Pancreas (tissue), 10 donors: Measurements from ENCODE around the gene PPY. TPM values are rescaled to one million over a fixed set of nuclear protein-coding genes. Genes with fewer than 3 reads are reported as not detected.

Experiments
- ATAC-seq, 4 donors: fragments of 200-7000 bp; cut with Tn5 transposase; one replicate each; pipeline versions ENCODE4 v1.8.0 to v1.9.1; 2020; ENCODE audit warnings: mild to moderate bottlenecking in 4 of 4, moderate library complexity in 4 of 4
- DNase-seq, 6 donors: peaks; one replicate each; pipeline ENCODE4 v3.0.0-alpha.2; 2020
- FAIRE-seq: peaks from 2 replicates; lab custom pipeline; 2012; peaks lifted over from hg19 to GRCh38; lab: Jason Lieb, UNC
- H3K27ac ChIP-seq, 4 donors: fragments of 200-600 bp; sonication (generic); 1 replicate in 3 of 4; 2 replicates in 1 of 4; pipeline versions ENCODE4 v1.5.0 to v1.8.0; 2020
- H3K27me3 ChIP-seq, 4 donors: fragments of 200-600 bp; one replicate each; pipeline ENCODE4 v1.8.0; 2021
- H3K36me3 ChIP-seq, 3 donors: fragments of 200-600 bp; sonication (generic) in 1 of 3; one replicate each; pipeline versions ENCODE4 v1.5.0 to v1.8.0; 2020 to 2021
- H3K4me1 ChIP-seq, 3 donors: fragments of 200-600 bp; one replicate each; pipeline ENCODE4 v1.8.0; 2021
- H3K4me3 ChIP-seq, 4 donors: fragments of 200-600 bp; sonication (generic) in 2 of 4; one replicate each; pipeline versions ENCODE4 v1.5.0 to v1.8.0; 2020 to 2021
- H3K9me3 ChIP-seq, 4 donors: fragments of 200-600 bp; one replicate each; pipeline ENCODE4 v1.8.0; 2021
- WGBS, 2 donors: extraction: QIAGEN DNeasy Blood & Tissue Kit; methylation state at CpG; one replicate each; pipeline ENCODE4 v1.1.7; 2013; 5-methylcytosine and 5-hydroxymethylcytosine counted together
- intact Hi-C, 3 donors: fragments of 100-400 bp; cut with DNase I; formaldehyde crosslinking; loops; one replicate each; pipeline versions ENCODE4 v1.11.1 to v1.14.2; 2022
- polyA plus RNA-seq, 2 donors: library from polyadenylated mRNA; stranded (reverse); fragments of 200-250 nt; gene quantifications; one replicate each; pipeline ENCODE4 v1.2.3, GENCODE V29; 2013
- total RNA-seq, 6 donors: library from RNA; stranded (reverse); fragmentation: NEBNext Ultra II Directional in 4 of 6; extraction: Animal tissue kit (Norgen Biotek cat#: 25700) in 4 of 6; gene quantifications; one replicate each; pipeline versions ENCODE4 v1.2.1 to v1.2.4, GENCODE V29; 2021 to 2023
- TF ChIP-seq, protein P1 (sequence below), 4 donors: fragments of 200-600 bp; sonication (generic) in 3 of 4; IDR thresholded peaks; one replicate each; pipeline versions ENCODE4 v1.5.0 to v1.8.0; 2021; ENCODE audit warnings: antibody characterized with exemption in 4 of 4
- donor health status: healthy with polysubstance abuse.
- donor health status: DM: no; HTN: no; CAD: no; lungs with moderate emphysema.
- donor health status: DM: no; HTN: no; CAD: no.
- donor health status: control.
- donor health status: control.
- donor health status: Bipolar disorder and iron deficiency.
- donor health status: DM: yes; HTN: yes; CAD: no.
- donor health status: DM: no; HTN: no; CAD: no.
- donor health status: DM: no; HTN: no; CAD: no.
- donor health status: DM: yes; HTN: yes; CAD: no.

PPY gene
- total and polyA plus RNA-seq, 8 donors, result 7.2 to 392 (median 35.7) TPM

DNA sequence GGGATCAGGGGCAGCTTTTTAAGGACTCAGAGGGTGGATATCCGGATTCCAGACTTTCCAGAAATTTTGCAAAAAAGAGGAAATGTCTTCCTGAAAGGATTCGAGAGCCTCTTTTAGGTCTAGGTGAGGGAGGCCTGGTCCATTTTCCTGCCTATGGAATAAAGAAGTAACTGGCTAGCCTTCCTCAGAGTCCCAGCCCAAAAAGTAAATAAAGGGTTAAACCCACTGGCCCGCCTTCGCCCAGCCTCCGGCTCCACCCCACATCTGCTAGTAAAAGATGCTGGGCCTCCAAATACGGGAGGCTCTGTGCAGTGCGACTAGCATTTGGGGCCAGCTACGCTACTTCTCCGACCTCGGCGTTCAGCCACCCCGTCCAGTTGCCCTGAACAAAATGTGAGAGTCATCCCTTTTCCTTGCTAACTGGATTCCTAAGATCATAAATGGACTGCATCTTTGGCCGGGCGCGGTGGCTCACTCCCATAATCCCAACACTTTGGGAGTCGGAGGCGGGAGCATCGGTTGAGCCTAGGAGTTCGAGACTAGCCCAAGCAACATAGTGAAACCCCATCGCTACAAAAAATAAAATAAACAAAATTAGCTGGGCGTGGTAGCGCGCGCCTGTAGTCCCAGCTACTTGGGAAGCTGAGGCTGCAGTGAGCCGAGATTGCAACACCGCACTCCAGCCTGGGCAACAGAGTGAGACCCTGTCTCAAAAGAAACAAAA is 34.1 kb downstream of the PPY start:
- H3K27ac ChIP-seq, result no peak overlapping the region
- WGBS, 2 donors, result 59 to 62% methylated on average over 26 of the region's 26 CpGs
- no peaks in the 10 kb centered on the region for H3K9me3 ChIP-seq
- H3K4me1 ChIP-seq, result peaks cover 0 to 7% (median 0%) of the 10 kb centered on the region in 3 donors
- ATAC-seq, result peak in 3 of 4 donors; percentile 37 to 53 (median 49)
- intact Hi-C loops, result no loop called here
- H3K27me3 ChIP-seq, result no peaks in the 10 kb centered on the region
- TF ChIP-seq, protein P1, sequence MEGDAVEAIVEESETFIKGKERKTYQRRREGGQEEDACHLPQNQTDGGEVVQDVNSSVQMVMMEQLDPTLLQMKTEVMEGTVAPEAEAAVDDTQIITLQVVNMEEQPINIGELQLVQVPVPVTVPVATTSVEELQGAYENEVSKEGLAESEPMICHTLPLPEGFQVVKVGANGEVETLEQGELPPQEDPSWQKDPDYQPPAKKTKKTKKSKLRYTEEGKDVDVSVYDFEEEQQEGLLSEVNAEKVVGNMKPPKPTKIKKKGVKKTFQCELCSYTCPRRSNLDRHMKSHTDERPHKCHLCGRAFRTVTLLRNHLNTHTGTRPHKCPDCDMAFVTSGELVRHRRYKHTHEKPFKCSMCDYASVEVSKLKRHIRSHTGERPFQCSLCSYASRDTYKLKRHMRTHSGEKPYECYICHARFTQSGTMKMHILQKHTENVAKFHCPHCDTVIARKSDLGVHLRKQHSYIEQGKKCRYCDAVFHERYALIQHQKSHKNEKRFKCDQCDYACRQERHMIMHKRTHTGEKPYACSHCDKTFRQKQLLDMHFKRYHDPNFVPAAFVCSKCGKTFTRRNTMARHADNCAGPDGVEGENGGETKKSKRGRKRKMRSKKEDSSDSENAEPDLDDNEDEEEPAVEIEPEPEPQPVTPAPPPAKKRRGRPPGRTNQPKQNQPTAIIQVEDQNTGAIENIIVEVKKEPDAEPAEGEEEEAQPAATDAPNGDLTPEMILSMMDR (IDR thresholded peaks at IDR 0.05), result no peak
- DNase-seq, result peak in 1 of 6 donors; percentile 33
- no peaks in the 10 kb centered on the region for H3K36me3 ChIP-seq
- peak overlapping the region in 1 of 4 donors; percentile 59 for H3K4me3 ChIP-seq
- no peak for FAIRE-seq

- ATAC-seq, result peak; percentile 67 to 83 (median 72)
- intact Hi-C loops, result no loop called here
- TF ChIP-seq, protein P1 (IDR thresholded peaks at IDR 0.05), result no peak
- Histone ChIP-seq H3K9me3 (no peaks in the 10 kb centered on the region), H3K27ac (peak within 1 kb of the TSS in 1 of 4 donors; percentile 8), H3K4me3 (peak within 1 kb of the TSS; percentile 29 to 59 (median 48)), H3K27me3 (no peaks in the 10 kb centered on the region), H3K36me3 (no peaks in the 10 kb centered on the region), H3K4me1 (peaks cover 0 to 7% (median 0%) of the 10 kb centered on the region in 3 donors)
- DNase-seq, result peak; percentile 51 to 87 (median 70)
- 7 to 8% methylated on average over 36 of the region's 36 CpGs for WGBS, 2 donors
- no peak for FAIRE-seq
These were observed 34.8 kb downstream of the PPY start, which contains the start of gene MPP2 for GRCh38 chr17:43907425-43907981. Gene MPP2 (minus strand): TSS chr17:43907536. CDS start chr17:43904460, 3,076 bp downstream.

DNA sequence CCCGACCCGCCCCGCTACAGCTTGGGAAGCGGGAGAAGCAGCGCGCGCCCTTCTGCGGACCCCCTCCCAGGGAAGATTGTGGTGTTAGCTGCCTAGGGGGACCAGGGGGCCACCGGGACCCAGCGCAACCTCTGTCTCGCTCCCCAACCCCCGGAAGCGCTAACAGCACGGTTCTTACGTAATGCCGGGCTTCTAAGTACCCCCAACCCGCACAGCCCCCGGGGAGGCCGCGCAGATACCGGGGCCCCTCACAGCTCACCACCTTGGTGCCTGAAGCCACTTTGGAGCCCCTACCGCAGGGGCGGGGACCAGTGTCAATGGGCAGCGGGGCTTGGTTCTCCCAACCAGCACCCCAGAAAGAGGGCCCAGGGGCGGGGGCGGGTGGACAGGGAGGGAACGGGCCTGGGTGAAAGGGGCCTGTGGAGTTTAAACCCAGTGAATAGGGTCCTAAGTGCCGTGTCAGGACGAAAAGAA is 35.3 kb downstream of the PPY start:
- no peaks in the 10 kb centered on the region for H3K36me3 ChIP-seq
- peaks cover 0 to 7% (median 0%) of the 10 kb centered on the region in 3 donors for H3K4me1 ChIP-seq
- H3K27me3 ChIP-seq, result no peaks in the 10 kb centered on the region
- intact Hi-C loops, result no loop called here
- no peaks in the 10 kb centered on the region for H3K9me3 ChIP-seq
- FAIRE-seq (no peak), ATAC-seq (peak; percentile 11 to 19 (median 18)), DNase-seq (no peak)
- WGBS, 2 donors, result 2% methylated on average over 27 to 29 of the region's 29 CpGs
- H3K4me3 ChIP-seq, result peak overlapping the region; percentile 29 to 59 (median 48)
- TF ChIP-seq, protein P1 (IDR thresholded peaks at IDR 0.05), result no peak
- peak overlapping the region in 1 of 4 donors; percentile 8 for H3K27ac ChIP-seq

DNA sequence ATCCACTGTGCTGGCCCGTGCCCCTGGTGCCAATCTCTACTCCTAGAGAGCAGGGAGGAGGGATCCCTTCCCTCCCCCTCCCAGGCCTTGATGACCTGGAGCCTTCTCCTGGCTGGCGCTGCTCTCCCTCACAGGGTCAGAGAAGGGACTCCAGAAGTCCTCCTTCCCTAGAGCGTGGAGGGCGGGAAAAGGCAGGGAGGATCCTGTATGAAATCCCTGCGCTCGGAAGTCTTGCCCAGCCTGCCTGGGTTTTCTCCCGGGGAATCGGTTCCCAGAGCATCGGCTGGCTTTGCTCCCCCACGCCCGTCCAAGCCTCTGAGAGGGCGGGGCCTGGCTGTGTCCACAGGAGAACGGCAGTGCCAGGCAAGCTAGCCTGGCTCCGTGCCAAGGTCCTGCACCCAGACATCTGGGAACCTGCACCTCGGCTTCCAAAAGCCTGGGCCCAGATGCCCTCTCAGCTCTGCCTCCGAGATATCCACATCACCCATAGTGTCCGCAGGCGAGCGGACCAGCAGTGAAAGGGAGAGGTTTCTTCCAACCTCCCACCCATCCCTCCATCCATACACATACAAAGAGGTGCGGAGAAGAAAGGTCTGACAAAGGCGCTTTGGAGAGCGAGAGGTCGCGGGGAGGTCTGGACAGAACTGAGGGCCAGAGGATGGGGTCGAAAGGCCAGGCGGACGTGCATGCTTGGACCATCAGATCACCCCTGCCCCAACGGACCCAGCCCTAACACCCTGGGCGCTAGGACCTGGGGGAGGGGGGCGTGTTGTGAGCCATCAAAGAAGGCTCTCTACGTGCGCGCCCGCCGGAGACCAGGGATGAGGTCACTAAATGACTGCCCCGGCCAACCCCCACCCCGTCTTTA is 36.1 kb downstream of the PPY start:
- peak; percentile 72 to 80 (median 76) for ATAC-seq

More for the DNA sequence above, 36.1 kb downstream of the PPY start:
- no peak overlapping the region for H3K27ac ChIP-seq
- TF ChIP-seq, protein P1 (IDR thresholded peaks at IDR 0.05), result no peak
- DNase-seq (peak; percentile 64 to 90 (median 76)), FAIRE-seq (no peak)
- intact Hi-C loops, result no loop called here
- peaks cover 0 to 7% (median 0%) of the 10 kb centered on the region in 3 donors for H3K4me1 ChIP-seq
- H3K4me3 ChIP-seq, result peak overlapping the region in 2 of 4 donors; percentile 57 to 59
- no peaks in the 10 kb centered on the region for H3K27me3 ChIP-seq
- no peaks in the 10 kb centered on the region for H3K36me3 ChIP-seq
- no peaks in the 10 kb centered on the region for H3K9me3 ChIP-seq
- WGBS, 2 donors, result 2 to 5% methylated on average over 37 of the region's 37 CpGs
